GM18861 (cell line): Measurements from ENCODE around the gene HINT2.

Experiments used
- ATAC-seq: cut with Tn5 transposase; IDR thresholded peaks from one replicate; pipeline ENCODE4 v1.9.1; 2021; ENCODE audit not compliant: unreplicated experiment

HINT2 gene

GRCh38 chr9:35812025-35812602 is 2.7 kb downstream of the HINT2 start, which contains the start of gene SPAG8:
Gene SPAG8, minus strand, starts transcription at chr9:35812262. Its CDS starts 115 bp downstream, at chr9:35812147.
- peak; percentile 31 for ATAC-seq

DNA sequence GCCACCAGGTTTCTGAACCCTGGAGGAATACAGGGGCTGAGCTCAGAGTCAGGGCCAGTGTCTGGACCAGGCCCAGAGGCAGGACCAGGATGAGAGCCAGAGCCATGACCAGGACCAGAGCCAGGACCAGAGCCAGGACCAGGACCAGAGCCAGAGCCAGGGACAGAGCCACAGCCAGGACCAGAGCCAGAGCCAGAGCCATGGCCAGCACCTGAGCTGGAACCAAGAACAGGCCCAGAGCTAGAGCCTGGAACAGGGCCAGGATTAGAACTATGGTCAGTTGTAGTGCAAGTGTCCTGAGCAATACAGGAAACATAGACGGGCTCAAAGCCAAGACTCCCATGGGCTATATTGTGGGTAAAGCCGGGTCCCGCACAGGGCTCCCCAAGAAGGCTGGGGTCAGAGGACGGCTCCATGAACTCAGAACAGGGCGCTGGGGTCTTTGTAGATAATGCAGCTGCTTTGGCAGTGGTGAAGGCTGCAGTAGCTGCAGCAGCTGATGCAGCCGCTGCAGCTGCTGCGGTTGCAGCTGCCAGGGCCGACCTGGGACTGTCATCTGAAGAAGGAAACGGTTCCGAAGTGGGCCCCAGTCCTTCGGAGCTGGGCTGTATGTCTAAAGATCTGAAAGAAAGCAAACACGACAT is 3.3 kb downstream of the HINT2 start:
- no peak for ATAC-seq

- no peak for ATAC-seq
These were observed 4.7 kb downstream of the HINT2 start for GRCh38 chr9:35810122-35810521.

DNA sequence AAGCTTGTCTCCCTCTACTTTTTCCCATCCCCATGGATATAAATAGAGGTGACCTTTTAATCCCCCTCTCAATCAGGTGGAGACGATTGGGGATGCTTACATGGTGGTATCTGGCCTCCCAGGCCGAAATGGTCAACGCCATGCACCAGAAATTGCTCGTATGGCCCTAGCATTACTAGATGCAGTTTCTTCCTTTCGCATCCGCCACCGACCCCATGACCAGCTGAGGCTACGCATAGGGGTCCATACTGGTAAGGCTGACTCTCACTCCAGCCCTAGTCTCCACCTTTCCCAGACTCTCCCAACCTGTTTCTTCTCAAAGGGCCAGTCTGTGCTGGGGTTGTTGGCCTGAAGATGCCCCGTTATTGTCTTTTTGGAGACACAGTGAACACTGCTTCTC is 6.4 kb downstream of the HINT2 start:
- no peak for ATAC-seq

DNA sequence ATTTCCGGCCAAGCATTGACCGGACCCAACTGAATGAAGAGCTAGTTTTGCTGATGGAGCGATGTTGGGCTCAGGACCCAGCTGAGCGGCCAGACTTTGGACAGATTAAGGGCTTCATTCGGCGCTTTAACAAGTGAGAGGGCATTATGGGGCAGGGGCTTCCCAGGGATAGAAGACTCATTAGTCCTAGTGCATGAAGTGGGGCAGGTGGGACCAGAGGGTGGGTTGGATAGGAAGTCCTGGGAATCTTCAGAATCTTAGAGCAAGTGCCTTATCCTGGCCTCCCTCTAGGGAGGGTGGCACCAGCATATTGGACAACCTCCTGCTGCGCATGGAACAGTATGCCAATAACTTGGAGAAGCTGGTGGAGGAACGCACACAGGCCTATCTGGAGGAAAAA is 8.7 kb downstream of the HINT2 start:
- no peak for ATAC-seq

DNA sequence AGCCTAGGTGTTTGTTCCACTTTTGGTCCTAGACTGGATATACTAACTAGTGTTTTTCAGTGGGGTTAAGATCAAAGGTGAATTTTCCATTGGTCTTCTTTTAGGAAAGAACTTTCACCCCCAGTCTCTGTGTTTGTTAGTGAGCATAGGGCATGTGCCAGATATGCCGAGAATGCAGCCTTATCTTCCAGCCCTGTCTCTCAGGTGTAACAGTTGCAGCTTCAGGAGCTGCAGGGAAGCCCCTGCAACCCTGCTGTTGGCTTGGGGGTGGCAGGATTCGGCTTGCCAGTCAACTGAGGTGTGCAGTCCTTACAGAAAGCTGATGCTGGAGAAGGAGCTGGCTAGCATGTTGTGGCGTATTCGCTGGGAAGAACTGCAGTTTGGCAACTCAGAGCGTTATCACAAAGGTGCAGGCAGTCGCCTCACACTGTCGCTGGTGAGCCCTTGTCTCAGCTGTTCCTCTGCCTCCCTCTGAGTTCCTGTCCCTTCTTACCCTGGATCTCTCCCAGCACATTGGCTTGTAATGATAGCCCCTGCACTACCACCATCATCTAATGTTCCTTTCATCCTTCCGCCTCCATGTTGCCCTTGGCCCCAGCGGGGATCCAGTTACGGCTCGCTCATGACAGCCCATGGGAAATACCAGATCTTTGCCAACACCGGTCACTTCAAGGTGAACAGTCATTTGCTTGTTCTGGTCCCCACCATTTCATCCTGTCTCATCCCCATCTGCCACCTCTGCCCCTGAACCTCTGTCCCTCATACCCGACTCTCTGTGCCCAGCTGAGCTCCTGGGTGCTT is 13.3 kb downstream of the HINT2 start:
- no peak for ATAC-seq

DNA sequence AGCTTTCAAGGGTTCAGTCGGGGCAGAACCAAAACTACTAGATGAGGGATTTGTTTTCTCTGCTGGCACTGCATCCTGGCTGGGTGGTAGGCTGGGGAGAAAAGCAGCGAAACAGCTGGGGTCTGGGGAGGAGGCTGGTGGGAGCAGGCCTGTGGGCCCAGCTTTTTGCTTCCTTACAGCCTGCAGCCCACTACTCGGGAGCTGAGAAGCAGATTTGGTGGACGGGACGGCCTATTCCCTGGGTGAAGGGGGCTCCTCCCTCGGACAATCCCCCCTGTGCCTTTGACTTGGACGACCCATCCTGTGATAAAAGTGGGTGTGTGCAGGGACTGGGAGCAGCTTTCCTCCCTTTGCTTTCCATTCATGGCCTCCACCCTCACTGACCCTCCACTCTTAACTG is 14.3 kb downstream of the HINT2 start:
- no peak for ATAC-seq

GRCh38 chr9:35798658-35799374 is 16.0 kb downstream of the HINT2 start:
- ATAC-seq, result no peak

DNA sequence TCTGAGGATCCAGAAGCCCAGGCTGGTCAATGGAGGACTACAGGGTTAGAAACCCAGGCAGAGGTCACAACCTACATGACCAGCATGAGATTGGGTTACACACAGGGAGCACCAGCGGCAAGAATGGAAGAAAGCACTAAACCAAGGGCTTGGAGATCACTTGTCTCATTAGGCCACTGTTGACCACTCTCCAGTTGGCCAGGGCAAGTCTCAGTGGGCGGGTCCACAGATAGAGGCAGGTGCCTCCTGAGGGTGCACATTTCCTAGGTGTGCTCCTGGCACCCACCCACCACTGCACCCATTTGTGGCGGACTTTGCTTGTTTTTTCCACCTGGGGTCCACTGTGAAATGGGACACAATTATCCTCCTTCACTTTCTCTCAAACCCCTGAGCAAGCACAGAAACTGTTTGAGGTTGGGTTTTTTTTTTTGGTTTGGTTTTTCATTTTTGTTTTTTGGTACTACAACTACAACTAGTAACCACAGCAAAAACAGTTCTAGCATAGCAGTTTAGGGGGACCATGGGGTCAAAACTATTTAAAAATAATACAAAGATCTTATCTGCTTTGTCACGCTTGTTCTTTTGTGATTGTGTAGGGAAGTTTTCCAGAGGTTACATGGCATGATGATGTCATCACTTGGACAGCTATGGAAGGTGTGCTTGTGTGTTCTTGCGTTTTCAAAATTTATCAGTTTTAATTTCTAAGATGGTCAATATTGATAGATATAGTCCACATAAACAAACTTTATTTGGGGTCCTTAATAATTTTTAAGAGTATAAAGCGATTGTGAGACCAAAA is 17.3 kb downstream of the HINT2 start:
- ATAC-seq, result no peak

- no peak for ATAC-seq
These were observed 19.1 kb downstream of the HINT2 start for GRCh38 chr9:35795695-35796094.

- ATAC-seq, result no peak
These were observed 21.4 kb downstream of the HINT2 start for GRCh38 chr9:35793461-35793860.

DNA sequence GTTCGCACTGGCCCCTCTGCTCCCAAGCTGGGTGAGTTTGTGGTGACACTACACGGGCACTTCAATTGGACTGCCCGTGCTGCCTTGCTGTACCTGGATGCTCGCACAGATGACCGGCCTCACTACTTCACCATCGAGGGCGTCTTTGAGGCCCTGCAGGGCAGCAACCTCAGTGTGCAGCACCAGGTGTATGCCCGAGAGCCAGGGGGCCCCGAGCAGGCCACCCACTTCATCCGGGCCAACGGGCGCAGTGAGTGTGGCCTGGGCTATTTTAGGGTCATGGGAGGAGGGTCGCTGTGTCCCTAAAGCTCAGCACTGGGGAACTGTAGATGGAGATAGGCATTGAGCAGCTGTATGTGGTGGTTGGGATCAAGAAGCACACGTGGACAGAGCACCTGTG is 22.0 kb downstream of the HINT2 start:
- no peak for ATAC-seq

GRCh38 chr9:35792024-35792813 is 22.6 kb downstream of the HINT2 start:
- no peak for ATAC-seq

GRCh38 chr9:35791297-35791921 is 23.4 kb downstream of the HINT2 start, which contains the start of gene NPR2:
Gene NPR2, plus strand, starts transcription at chr9:35791591. Its CDS starts 818 bp downstream, at chr9:35792409.
- no peak for ATAC-seq

DNA sequence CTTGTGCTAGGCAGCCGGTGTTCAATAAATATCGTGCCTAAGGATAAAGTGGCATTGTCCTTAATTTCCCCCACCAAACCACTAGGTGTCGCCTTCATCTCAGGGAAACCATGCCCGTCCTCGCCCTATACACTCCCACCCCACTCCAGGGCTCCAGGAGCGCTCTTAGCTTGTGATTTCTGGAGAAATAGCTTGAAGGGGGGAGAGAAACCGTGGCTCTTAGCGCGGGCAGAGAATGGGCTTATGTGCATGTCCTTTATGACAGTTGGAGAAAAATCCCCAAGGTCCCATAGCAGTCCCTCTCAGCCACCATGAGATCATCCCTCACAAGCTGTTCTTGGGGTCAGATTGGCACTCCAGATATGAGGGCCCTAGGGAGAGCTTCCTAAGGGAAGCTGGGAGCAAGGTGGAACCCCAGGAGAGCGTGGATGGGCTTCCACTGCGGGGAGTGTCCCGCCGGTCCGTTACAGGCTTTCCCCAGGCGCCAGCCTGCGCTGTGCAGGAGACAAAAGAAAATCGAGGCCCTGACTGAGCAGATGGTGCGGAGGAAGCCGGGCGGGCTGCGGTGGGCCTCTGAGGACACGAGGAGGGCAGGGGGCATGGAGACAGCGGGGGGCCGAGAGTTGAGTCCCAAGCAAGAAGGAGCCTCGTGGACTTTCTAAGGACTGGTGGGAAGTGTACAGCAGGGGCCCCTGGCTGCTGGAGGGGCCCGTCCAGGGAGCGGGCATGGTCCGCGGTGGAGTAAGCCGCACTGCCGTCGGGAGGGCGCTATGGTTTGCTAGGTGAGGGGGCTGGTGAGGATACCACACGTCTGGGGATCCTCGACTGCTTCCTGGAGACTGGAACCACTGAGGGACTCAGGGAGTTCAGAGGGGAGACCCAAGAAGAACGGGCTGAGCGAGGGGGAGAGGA is 24.2 kb downstream of the HINT2 start:
- ATAC-seq, result no peak

DNA sequence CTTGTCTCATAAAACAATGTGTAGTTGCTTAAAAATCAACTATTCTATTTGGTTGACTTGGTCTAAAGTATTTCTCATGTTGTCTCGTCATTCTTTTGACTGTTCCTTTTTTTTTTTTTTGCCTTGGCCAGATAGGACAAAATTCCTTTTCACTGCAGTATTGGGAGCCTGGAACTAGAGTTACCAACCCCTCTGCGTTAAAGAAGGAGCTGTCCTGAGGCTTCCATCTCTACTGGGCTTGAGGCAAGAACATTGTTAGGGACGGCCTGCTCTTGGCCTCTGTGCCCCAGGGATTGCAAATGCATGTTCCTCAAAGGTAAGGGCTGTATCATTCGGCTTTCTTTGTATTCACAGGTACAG is 24.8 kb downstream of the HINT2 start:
- no peak for ATAC-seq

GRCh38 chr9:35789541-35789940 is 25.3 kb downstream of the HINT2 start:
- no peak for ATAC-seq

DNA sequence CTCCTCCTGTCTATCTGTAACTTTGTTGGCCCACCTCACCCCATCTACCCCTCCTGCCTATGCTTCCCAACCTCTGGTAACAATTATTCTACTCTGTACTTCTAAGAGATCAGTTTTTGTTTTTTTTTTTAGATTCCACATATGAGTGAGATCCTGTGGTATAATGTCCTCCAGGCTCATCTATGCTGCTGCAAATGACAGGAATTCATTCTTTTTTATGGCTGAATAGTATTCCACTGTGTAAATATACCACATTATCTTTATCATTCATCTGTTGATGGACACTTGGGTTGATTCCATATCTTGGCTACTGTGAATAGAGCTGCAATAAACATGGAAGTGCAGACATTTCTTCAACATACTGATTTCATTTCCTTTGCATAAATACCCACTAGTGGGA is 31.4 kb downstream of the HINT2 start:
- ATAC-seq, result no peak
